HL-60/S4 treated with phorbol 12-myristate 13-acetate at 8.2 ng/mL for 4 days and 3 days (cell line): ENCODE data around the gene PNPT1.

Source experiments
- in situ Hi-C: fragments of 300-500 bp; cut with MboI; formaldehyde crosslinking; loops from 2 replicates; pipeline ENCODE4 v1.15.0; 2022; ENCODE audit warnings: low sequenced_read_pairs

PNPT1 gene

DNA sequence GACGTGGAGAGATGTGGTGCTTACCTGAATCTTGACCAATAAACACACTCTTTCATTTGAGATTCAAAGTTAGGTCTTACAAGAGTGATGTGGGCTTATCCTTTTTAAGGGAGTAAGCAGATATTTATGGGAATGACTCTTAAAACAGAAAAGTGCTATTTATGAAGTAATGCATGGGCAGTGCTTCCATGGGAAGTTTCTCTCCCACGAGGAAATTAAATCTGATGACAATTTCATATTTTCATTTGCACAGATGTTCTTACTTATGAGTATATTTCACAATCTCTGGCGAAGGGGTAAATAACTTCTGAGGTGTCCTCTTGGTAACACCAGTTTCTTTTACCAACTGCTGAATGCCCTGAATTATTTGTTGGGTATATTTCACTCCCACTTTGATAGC lies 21.0 kb downstream of the PNPT1 start:
- in situ Hi-C loops = no loop called here

DNA sequence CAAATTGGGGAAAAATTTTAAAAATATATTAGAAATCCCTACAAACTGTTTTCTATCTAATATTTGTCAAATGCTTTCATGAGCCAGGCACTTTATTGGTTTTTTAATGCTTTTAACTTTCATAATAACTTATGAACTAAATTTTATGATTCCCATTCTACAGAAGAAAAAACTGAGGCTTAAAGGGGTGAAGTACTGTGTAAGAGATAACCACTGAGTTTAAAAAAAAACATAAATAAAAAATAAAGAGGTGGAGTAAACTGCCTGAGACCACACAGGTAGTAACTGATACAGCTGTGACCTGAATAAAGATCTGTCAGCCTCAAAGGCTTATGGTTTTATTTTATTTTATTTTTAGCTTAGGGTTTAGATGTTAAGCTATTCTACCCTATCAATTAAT lies 24.7 kb downstream of the PNPT1 start:
- in situ Hi-C loops = no loop called here

DNA sequence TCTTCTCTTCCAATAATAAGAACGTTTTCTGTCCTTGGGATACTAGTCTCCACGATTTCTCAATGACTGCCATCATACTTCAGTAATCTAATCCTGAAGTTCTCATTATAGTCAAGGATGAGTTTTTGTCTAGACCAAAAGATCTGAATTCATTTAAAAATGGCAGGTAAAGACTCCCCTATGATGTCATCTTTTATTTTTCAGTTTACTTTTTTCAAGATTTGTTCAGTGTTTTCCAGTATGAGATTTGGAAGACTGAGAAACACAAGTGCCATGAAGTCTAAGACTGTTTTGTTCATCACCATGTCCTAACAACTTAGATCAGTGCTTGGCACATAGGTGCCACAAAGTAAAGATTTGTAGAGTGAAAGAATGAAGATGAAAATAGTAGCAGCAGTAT lies 40.4 kb downstream of the PNPT1 start:
- in situ Hi-C loops = no loop called here

DNA sequence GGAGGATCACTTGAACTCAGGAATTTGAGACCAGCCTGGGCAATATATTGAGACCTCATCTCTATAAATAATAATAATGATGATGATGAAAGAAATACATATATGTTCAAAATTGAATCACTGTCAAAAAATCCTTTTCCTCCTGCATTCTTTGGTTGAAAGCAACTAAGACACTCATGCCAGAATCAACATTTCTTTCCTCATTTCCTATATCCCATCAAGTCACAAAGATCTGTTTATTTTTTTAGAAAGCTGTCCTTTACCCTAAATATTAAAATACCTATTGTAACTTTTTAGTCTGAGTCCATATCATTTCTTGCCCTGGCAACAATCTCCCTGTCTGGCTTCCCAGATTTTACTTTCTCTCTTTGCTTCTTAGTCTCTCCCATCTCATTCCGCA lies 44.4 kb downstream of the PNPT1 start:
- in situ Hi-C loops = no loop called here

DNA sequence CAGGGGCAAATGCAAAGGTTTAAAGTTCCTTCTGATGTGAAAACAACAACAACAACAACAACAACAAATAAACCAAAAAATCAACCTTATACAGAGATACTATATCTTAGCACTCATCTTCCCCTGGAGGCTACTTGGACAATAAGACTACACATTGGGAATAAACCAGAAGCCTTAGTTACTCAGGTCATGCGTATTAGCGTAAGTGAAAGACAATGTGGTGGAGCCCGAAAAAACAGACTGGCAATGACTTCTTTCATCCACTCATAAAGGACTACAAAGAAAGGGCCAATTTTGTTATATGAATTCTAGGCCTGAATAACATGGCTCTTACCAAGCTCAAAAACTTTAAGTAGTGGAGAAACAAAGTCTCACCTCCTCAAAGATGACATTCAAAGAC lies 56.8 kb downstream of the PNPT1 start:
- in situ Hi-C loops = no loop called here

DNA sequence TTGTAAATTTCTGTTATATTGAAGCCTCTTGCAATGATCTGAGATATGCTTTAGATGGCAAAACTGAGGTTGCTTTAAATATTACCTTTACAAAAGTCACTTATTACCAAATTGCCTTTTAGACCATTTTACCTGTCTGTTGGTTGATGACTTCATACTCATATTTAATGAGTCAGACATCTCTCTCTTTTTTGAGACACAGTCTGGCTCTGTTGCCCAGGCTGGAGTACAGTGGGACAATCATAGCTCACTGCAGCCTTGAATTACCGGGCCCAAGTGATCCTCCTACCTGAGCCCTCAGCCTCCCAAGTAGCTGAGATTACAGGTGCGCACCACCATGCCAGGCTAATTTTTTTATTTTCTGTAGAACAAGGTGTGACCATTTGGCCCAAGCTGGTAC lies 64.7 kb downstream of the PNPT1 start:
- in situ Hi-C loops = no loop called here

DNA sequence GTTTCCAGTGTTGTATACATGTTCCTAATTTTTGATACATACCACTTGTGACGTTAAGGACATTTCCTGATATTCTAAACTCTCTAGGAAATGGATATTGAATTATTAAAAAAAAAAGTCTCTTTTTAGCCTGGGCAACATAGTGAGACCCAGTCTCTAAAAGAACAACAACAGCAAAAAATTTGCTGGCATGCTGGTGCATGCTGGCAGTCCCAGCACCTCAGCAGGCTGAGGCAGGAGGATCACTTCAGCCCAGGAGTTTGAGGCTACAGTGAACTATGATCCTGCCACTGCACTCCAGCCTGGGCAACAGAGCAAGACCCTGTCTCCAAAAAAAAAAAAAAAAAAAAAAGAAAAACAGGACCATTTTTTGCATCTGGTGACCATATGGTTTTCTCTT lies 65.7 kb downstream of the PNPT1 start:
- in situ Hi-C loops = no loop called here

DNA sequence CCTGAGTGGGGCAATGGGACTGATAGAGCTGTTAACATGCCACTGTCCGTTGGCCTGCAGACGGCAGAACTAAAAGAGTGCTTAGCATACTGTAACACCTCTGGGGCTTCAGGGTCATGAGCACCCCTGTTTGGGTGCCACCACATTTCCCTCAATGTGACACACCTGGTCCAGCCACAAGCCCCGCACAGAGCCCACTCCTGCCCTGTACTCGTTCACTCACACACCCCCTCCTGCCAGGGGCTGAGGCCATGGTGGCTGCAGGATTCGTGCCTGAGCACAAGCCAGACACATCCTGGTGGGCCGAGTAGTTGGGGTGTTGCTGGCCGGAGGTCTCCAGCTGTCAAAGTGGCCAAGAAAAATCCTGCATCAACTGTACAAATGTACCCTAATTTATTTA lies 71.8 kb downstream of the PNPT1 start:
- in situ Hi-C loops = no loop called here

DNA sequence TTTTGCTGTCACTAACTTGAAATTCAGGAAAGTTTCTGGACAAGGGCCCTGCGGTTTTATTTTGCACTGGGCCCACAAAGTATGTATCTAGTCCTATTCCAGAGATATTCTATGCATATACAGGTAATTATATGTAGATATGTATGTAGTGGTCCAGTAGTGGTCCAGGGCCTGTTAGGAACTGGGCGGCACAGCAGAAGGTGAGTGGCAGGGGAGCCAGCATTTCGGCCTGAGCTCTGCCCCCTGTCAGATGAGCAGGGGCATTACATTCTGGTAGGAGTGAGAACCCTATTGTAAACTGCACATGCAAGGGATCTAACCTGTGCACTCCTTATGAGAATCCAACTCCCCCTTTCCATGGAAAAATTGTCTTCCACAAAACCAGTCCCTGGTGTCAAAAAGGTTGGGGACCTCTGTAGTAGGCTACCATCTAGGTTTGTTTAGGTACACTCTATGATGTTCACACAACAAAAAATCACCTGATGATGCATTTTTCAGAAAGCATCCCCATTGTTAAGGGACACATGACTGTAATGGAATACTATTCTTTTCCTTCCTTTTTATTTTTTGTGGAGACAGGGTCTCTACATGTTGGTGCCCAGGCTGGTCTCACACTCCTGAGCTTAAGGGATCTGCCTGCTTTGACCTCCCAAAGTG lies 73.4 kb downstream of the PNPT1 start:
- in situ Hi-C loops = no loop called here

DNA sequence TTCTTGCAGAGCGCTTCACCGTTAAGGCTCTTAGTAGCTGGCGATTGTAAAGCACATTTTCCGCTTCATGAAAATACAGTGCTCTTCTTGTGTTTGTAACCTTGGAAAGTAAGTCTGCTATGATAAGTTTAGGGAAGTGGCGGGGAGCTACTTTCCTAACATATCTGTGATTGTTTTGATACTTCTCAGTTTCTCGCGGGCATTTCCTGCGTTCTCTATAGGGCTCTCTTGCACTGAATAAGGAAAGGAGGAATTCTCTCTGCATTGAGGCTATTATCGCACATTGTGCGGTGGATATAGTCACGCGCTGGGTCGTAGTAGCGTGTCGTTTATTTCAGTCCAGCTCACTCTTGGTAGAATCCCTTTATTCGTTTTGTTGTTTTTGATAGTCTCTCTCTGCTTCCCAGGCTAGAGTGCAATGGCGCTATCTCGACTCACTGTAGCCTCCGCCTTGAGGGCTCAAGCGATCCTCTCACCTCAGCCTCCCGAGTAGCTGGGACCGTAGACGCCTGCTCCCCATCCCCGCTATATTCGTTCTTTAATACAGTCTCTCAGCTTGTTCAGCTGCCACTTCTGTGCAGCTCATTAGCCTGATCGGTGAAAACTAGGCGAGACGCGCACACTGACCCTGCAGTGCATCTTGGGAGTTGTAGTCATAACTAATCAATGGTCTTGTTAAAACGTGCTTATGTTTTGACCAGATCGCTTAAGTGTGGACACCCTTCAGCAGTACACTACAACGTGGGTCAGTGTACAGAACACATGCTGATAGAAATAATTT lies 75.2 kb downstream of the PNPT1 start:
- in situ Hi-C loops = no loop called here

DNA sequence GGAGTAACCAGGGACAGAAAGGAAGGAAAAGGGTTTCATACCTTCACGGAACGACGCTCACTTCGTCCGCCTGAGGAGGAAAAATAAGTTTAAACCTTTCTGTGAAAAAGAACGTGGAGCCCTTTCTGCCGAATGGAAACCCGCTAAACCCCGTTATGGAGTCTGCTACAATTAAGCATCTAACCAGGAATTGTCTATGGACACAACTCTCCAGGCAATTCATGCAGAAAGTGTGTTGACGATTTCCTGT lies 75.7 kb downstream of the PNPT1 start:
- in situ Hi-C loops = no loop called here

DNA sequence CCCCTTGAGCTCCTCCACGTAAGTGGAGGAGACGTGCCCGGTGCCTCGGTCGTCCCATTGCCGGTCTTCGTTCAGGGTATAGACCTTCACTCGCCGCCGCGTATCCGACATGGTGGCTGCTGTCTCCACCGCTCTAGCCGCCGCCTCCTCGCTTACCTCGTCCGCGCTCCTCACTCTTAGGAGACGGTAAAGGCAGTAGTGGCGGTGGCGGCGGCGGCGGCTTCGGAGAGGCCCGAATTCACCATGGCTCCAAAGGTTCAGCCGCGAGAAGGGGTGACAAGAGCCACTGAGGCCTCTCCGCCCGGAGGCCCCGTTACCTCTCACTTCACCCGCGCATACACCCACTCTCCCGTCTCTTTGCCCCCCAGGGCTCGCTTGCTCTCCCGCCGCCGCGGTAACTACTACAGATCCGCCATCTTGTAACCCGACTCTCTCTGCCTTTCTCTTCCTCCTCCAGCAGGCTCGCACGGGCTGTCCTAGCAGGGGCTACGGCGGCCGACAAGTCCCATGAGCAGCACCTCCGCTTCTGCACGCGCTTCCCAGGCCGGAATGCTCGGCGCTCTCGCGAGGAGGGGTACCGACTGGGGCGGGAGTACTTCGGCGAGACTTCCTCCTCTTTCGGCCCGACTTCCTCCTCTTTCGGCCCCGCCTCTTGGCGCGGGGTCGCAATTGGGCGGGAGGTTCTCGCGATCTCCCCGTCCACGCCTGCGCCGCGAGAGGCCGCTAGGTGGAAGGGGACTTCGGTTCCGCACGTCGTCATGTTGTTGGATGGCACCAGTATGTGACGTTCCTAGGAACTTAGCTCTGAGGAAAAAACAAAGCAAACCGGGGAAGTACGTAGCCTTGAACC lies 76.2 kb downstream of the PNPT1 start, which contains the start of gene PPP4R3B:
TSS of gene PPP4R3B (minus strand) at position 448 of the 850 bp plus-strand sequence. CDS start at position 111, 337 bp downstream.
- in situ Hi-C loops = no loop called here

DNA sequence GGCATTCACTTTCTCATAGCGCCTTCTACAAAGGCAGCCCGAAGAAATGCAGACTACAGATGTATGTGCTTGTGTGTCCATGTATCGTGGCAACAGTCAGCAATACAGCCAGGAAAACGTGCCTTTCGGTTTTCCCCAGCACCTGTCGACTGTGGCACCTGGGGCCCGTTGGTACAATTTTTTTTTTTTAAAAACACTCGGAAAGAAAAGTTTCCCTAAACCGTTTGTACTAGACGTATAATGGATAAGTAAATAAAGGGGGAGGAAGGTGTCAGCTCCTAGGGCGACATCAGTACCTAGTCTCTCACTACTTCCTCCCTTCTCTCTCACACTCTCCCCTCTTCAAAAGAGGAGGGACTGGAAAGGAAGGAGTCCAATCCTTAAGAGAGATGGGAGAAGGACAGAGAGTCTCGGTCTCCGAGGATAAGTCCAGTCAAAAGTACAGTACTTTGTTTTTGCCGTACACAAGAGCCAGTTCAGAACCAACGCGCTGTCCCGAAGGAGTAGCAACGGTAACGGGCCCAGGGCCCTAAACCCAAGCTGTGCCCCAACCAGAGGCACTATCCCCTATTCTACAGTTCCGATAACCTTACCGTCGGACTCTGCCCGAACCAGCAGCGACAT lies 77.0 kb downstream of the PNPT1 start:
- in situ Hi-C loops = no loop called here

DNA sequence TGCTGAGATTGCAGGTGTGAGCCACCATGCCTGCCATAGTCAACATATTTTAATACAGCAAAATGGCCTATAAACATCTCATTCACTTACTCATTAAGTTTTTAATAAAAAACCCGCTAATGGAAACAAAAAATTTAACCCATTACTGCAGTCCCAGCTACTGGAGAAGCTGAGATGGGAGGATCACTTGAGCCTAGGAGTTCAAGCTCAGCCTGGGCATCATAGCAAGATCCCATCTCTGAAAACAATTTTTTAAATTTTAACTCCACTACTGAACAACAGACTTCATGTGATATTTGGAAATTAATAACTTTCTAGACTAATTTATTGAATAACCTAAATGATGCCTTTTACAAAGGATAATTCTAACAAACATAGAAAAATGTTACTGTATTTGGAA lies 81.6 kb downstream of the PNPT1 start:
- in situ Hi-C loops = no loop called here

DNA sequence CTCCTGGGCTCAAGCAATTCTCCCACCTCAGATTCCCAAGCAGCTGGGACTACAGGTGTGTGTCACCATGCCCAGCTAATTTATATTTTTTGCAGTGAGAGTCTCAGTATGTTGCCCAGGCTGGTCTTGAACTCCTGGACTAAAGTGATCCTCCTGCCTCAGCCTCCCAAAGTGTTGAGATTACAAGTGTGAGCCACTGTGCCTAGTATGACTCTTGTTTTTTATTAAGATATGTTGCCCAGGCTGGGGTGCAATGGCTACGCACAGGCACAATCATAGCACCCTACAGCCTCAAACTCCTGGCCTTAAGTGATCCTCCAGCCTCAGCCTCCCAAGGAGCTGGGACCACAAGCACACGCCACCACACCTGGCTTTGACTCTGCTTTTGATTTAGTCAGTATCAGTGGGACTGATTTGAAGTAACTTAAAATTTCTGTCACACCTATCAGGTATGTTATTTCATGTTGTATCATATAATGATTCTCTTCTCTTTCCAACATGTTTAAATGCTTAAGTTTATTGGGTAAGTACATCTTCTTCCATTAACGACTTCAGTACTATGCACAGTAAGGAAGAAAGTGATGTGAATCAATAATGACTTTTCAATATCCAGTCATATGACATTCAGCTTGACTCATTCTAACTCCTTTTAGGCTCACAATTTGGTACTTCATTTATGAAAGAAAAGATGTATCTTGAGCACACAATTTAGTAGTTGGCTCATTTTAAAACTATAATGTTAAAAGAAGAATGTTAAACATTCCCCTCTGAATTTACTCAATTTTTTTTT lies 82.5 kb downstream of the PNPT1 start:
- in situ Hi-C loops = no loop called here

DNA sequence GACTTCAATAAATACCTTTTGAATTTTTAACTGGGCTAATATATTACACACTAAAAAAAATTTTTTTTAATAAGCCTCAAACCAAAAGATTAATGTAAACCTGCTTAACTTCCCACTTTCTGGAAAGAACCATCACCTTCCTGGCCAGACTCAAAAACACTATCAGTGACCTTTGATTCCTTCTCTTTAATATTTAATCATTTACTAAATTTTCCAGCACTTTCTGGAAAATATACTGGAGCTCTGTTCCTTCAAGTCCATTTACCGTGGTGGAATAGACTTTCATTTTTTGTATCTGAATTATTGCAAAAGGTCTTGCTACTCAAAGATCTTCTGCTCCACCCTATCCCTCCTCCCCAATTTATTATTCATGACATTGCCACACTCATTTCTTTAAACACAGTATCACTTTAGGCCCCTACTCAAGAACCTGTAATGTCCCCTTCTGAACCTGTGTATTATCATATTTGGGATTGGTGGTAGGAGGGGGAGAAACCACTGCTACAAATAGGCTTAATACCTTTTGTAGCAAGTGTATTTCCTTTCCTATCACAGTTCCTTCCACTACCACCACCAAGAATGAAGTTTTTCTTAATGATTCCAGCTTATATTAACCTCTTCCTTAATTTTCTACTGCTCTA lies 83.6 kb downstream of the PNPT1 start:
- in situ Hi-C loops = no loop called here

DNA sequence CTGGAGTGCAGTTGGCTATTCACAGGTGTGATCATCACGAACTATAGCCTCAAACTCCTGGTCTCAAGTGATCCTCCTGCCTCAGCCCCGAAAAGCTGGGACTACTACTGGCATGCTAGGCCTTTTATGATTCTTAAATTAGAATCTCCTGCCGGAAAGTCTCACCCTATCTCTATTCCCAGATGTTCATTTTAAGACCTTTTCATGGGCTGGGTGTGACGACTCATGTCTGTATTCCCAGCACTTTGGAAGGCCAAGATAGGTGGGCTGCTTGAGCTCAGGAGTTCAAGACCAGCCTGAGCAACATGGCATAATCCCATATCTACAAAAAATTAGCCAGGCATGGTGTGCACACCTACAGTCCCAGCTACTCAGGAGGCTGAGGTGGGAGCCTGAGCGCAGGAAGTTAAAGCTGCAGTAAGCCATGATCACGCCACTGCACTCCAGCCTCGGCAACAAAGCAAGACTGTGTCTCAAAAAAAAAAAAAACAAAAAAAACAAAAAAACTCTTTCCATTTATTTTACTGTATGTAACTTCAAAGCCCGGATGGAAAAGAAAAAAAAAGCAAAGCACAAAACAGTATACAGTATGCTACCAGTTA lies 84.3 kb downstream of the PNPT1 start:
- in situ Hi-C loops = no loop called here

DNA sequence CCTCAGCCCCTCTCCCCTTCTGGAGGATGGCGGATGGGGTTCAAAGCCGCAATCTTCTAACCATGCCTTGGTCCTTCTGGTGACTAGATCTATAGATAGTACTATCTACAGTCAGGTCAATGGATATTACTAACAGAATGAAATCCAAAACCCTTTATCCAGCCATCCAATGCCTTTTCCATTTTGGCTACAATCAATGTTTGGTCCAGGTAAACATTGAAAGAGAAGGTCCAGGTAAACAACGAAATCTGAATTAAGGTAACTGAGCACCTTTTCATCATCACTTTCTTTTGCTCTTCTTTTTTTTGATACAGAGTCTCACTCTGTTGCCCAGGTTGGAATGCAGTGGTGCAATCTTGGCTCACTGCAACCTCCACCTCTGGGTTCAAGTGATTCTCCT lies 85.9 kb downstream of the PNPT1 start:
- in situ Hi-C loops = no loop called here

DNA sequence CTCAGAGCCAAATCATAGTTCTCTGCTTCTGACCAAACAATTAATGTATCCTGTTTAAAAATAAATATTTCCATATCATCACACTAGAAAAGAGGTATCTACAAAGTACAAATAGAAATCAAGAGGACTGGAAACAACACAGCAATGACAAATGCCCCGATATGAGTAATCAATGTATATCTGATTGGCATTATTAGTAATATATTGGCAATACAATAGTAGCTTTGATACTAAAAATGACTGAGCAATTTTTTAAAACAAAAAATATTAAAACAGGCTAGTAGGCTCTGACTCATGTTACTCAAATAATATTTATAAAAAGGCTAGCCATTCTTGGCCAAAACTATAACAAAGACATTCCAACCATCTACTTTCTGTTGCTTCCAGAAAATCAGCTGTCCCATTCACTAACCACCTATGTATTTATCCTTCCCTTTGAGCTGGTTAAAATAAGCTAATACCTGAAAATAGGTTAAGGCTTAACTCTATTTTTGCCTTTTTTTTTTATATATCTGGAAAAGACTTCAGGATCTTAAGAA lies 89.5 kb downstream of the PNPT1 start:
- in situ Hi-C loops = no loop called here

DNA sequence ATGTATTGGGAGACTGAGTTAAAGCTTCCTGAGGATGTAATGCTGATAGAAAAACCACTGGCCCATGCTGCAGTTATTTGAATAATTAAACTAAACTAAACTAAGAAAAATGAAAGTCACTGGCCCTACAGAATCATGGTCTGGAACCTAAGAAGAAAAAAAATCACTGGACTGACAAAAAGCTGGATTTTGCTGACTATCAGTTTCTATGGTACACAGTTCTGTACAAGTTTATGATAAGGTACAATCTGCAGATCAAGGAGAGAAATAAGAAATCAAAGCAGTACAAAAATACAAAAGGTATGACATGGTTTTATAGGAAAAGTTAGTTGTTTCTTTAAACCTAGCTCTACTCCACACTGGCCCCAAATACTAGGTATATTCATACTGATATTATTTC lies 91.8 kb downstream of the PNPT1 start:
- in situ Hi-C loops = no loop called here
